ENCODE data around the gene ASXL1. TPM values are rescaled to one million over a fixed set of nuclear protein-coding genes. Genes with fewer than 3 reads are reported as not detected.

ASXL1 gene
- total and polyA plus RNA-seq, 10 of the 15 experiments (the other 5 are each of a cell fraction or from before 2014, with no cell fraction given) = 11.0 to 87.6 (median 56.8) TPM

DNA sequence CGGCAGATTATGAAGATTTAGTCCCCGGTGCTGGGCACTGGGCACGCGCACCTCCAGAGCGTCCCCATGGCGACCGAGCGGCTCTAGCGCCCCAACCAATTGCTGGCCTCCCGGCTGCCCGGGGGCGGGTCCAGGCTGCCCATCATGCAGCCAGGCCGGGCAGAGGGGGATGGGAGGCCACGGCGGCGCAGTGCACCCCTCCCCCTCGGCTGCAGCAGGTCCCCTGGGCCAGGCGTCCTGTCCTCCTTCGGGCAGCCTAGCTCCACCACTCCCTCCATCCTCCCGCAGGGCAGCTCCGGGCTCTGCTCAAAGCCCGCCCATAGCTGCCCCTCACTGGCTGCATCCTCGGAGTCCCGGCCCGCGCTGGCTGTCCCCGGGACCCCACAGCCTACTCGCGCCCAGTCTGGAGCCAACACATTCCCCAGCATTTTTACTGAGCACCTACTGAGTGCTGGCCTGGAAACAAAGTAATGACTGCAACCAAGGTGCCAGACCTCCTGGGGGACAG, 99.4 kb downstream of the ASXL1 start:
- DNase-seq (ENCODE audit: low read depth, low spot score) = no peak
- ChIA-PET RAD21 (ENCODE audit: unreplicated experiment) (interaction anchor here (0.6 kb wide), 1 partner anchor 332 kb away, joined by 3 read pairs; no protein-coding TSS in a partner anchor), POLR2A (no interaction called here), CTCF (interaction anchor here (0.6 to 1.5 kb wide), 2 partner anchors 8 to 763 kb away, joined by 3 read pairs; no protein-coding TSS in a partner anchor), SMC1A (ENCODE audit: uncharacterized antibody, unreplicated experiment) (no interaction called here)
- Histone ChIP-seq H3K4me2 (ENCODE audit: control insufficient read depth, insufficient read depth) (peak overlapping the region; percentile 55; the same call in 1 of the 2 replicates), H4K20me1 (ENCODE audit: control insufficient read depth, insufficient read depth) (no peaks in the 10 kb centered on the region), H3K79me2 (ENCODE audit: control insufficient read depth, insufficient read depth, low read length) (no peaks in the 10 kb centered on the region), H3K36me3 (ENCODE audit: control insufficient read depth in 2 of 2, insufficient read depth in 2 of 2, low read length in 1 of 2) (no peaks in the 10 kb centered on the region; a peak in 1 of 4 replicates), H2AFZ (ENCODE audit: control insufficient read depth, low read depth, low read length) (no peak overlapping the region), H3K9me3 (replicated peaks; ENCODE audit: control insufficient read depth, insufficient read depth, low read length) (no peaks in the 10 kb centered on the region), H3K9ac (ENCODE audit: control insufficient read depth, insufficient read depth, low read length) (no peak overlapping the region), H3K27ac (ENCODE audit: control insufficient read depth, insufficient read depth) (no peak overlapping the region), H3K27me3 (replicated peaks in 1 of 2; ENCODE audit: control insufficient read depth in 2 of 2, insufficient read depth in 2 of 2, low read length in 1 of 2) (no peaks in the 10 kb centered on the region), H3K4me1 (ENCODE audit: control insufficient read depth, insufficient read depth, low read length) (no peaks in the 10 kb centered on the region), H3K4me3 (no peak overlapping the region; the same call in 1 of the 2 replicates)
- TF ChIP-seq ZZZ3 (IDR thresholded peaks at IDR 0.05; ENCODE audit: control insufficient read depth, insufficient read length, low read depth) = no peak
- TF ChIP-seq, protein P1, sequence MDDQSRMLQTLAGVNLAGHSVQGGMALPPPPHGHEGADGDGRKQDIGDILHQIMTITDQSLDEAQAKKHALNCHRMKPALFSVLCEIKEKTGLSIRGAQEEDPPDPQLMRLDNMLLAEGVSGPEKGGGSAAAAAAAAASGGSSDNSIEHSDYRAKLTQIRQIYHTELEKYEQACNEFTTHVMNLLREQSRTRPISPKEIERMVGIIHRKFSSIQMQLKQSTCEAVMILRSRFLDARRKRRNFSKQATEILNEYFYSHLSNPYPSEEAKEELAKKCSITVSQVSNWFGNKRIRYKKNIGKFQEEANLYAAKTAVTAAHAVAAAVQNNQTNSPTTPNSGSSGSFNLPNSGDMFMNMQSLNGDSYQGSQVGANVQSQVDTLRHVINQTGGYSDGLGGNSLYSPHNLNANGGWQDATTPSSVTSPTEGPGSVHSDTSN (IDR thresholded peaks at IDR 0.05; ENCODE audit: insufficient replicate concordance, low read depth, low read length) = peak; percentile 68
- TF ChIP-seq NFYB (IDR thresholded peaks at IDR 0.05; ENCODE audit: insufficient read depth, low read depth, low read length) = 0 out of 2 replicates have a peak, but pooled peaks have one; percentile 7
- TF ChIP-seq, protein P2, sequence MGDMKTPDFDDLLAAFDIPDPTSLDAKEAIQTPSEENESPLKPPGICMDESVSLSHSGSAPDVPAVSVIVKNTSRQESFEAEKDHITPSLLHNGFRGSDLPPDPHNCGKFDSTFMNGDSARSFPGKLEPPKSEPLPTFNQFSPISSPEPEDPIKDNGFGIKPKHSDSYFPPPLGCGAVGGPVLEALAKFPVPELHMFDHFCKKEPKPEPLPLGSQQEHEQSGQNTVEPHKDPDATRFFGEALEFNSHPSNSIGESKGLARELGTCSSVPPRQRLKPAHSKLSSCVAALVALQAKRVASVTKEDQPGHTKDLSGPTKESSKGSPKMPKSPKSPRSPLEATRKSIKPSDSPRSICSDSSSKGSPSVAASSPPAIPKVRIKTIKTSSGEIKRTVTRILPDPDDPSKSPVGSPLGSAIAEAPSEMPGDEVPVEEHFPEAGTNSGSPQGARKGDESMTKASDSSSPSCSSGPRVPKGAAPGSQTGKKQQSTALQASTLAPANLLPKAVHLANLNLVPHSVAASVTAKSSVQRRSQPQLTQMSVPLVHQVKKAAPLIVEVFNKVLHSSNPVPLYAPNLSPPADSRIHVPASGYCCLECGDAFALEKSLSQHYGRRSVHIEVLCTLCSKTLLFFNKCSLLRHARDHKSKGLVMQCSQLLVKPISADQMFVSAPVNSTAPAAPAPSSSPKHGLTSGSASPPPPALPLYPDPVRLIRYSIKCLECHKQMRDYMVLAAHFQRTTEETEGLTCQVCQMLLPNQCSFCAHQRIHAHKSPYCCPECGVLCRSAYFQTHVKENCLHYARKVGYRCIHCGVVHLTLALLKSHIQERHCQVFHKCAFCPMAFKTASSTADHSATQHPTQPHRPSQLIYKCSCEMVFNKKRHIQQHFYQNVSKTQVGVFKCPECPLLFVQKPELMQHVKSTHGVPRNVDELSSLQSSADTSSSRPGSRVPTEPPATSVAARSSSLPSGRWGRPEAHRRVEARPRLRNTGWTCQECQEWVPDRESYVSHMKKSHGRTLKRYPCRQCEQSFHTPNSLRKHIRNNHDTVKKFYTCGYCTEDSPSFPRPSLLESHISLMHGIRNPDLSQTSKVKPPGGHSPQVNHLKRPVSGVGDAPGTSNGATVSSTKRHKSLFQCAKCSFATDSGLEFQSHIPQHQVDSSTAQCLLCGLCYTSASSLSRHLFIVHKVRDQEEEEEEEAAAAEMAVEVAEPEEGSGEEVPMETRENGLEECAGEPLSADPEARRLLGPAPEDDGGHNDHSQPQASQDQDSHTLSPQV (IDR thresholded peaks at IDR 0.05) = no peak
- TF ChIP-seq, protein P3, sequence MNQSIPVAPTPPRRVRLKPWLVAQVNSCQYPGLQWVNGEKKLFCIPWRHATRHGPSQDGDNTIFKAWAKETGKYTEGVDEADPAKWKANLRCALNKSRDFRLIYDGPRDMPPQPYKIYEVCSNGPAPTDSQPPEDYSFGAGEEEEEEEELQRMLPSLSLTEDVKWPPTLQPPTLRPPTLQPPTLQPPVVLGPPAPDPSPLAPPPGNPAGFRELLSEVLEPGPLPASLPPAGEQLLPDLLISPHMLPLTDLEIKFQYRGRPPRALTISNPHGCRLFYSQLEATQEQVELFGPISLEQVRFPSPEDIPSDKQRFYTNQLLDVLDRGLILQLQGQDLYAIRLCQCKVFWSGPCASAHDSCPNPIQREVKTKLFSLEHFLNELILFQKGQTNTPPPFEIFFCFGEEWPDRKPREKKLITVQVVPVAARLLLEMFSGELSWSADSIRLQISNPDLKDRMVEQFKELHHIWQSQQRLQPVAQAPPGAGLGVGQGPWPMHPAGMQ (IDR thresholded peaks at IDR 0.05; ENCODE audit: borderline replicate concordance) = no peak
- TF ChIP-seq, protein P4, sequence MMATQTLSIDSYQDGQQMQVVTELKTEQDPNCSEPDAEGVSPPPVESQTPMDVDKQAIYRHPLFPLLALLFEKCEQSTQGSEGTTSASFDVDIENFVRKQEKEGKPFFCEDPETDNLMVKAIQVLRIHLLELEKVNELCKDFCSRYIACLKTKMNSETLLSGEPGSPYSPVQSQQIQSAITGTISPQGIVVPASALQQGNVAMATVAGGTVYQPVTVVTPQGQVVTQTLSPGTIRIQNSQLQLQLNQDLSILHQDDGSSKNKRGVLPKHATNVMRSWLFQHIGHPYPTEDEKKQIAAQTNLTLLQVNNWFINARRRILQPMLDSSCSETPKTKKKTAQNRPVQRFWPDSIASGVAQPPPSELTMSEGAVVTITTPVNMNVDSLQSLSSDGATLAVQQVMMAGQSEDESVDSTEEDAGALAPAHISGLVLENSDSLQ (IDR thresholded peaks at IDR 0.05) = peak; percentile 82
- 31% methylated on average over 27 of the region's 29 CpGs for WGBS (ENCODE audit: insufficient coverage, insufficient replicate concordance, low lambda C conversion rate, missing lambda C conversion rate)
- no TSS peak for BruUV-seq (replicated peaks)
- ATAC-seq = peak; percentile 85
- no peak for FAIRE-seq
- in situ Hi-C loops (cut with MboI) (no loop called here), intact Hi-C loops (cut with micrococcal nuclease; ENCODE audit: unreplicated experiment) (no loop called here)
